Pons (tissue), 1 donor: Measurements from ENCODE around the gene SENP1.
A peak's percentile ranks its signal among the peaks of the same experiment; 100 is the strongest.
"Not testable (repeated sequence)": the region's sequence is repeated elsewhere in the genome, so short reads cannot be mapped to it uniquely, and the experiment has no call there.

Source experiments
- DNase-seq: peaks from one replicate; pipeline ENCODE4 v3.0.0-alpha.2; 2016; ENCODE audit warnings: low spot score

Gene SENP1

DNA sequence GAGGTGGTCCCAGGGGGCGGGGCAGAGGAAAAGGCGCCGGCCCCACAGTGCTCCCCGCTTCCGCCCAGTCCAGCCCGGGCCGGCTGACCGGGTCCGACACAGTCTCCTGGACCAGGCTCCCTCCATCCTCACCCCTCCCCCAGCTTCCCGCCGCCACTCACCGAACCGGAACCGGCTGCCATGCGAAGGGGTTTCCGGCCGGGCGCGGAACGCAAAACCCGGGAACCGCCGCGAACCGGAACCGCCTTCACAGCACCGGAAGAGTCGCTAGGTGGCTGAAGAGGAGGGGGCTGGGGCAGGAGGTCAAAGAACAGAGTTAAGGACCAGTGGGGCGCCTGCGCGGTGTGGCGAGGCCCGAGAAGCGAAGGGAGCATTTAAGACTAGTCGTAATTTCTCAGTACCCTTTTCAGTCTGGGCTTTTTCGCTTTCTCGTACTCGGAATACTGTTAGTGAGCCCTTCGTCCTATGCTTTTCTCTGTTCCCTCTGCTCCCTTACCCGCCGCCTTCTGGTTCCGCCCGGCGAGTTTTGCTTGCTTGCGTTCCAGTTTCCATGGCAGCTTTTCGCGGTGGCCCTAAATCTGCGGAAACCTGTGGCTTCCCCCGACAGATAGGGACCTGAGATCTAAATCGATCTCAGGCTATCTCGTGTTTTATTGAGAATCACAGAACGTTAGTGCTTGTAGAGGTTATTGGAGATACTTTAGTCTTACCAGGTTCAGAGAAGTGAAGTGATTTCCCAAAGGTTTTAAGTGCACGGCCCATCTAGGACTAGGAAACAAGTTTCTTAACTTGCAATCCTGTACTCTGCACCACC, at the start of gene SENP1:
TSS of gene SENP1 (minus strand) at position 213 of the 814 bp plus-strand sequence. CDS start 4,607 bp downstream, outside the sequence.
- peak; percentile 86 for DNase-seq

GRCh38 chr12:48151103-48151771, 45.4 kb upstream of the SENP1 start:
- no peak for DNase-seq

DNA sequence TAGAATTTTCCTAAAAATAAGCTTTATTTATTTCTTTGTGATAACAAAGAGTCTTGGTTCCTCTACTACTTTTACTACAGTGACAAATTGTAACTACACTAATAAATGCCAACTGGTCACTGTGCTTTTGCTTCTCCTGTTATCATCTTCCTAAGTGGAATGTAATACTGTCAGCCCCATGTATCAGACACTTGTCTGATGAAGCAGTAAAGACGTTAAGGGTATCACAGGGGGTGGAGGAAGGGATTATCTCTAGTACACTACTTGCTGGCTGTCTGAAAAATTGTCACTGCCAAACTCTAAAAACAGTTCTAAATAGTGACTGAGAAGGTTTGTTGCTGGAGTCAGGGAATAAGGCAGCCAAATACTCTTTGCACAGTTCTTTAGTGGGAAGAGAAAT, 40.1 kb upstream of the SENP1 start:
- no peak for DNase-seq

- DNase-seq = no peak
Observed at GRCh38 chr12:48143898-48144297, 38.0 kb upstream of the SENP1 start.

DNA sequence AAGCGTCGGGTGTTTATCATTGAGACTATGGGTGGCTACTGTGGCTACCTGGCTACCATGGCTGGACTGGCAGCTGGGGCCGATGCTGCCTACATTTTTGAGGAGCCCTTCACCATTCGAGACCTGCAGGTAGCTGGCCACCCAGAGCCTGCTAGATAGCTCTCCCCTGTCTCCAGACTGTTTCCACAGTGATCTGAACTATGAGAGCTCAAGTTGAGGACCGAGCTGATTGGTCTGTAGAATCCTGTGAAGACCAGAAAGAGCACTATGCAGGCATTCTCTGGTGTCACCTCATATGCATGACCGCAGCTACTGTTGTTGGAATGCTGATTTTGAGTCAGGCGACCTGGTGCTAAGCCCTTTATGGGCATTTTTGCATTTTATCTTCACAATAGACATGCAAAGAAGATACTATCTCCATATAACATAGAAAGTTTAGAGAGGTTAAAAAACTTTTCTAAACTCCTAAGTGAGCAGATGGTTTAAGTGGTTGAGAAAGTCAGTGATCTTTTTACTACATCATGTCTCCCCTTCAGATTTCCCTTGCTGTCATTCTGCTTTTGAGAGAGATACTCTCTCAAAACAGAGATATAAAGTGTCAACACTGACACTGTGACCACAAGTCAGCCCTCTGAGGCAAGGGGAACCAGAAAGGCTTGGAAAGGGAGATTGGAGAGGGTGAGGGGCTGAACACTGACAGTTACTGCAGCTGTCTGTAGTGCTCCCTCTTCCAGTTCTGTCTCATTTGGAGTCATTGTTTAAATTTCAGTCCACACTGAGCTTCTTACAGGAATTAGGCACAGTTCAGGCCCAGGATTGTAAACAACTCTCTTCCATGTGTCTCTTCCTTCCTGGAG, 37.2 kb upstream of the SENP1 start:
- no peak for DNase-seq

DNA sequence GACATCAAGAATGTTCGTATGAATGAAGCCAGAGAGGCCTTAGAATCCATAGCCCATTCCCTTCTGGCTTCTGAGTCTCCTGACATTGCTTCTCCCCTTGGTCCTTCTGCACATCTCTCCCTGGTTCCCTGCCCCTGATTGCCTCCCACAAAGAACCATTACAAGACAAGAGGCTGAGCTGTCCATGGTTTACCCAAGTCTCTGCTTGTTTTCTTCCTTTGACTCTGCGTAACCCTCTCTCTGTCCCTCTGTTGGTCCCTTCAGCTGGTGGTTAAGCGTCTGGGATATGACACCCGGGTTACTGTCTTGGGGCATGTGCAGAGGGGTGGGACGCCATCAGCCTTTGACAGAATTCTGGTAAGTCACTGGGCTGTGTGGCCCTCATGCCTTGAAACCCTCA, 29.1 kb upstream of the SENP1 start:
- DNase-seq = no peak

DNA sequence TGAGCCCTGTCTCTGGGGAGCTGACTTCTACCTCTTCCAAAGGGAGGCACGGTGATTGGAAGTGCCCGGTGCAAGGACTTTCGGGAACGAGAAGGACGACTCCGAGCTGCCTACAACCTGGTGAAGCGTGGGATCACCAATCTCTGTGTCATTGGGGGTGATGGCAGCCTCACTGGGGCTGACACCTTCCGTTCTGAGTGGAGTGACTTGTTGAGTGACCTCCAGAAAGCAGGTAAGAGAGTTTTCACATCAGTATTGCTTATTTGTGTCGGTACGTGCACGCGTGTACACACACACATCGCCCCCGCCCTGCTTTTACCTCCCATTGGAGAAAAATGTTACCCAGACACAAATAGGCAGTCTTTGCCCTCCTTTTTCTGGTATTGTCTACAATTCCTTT, 26.9 kb upstream of the SENP1 start:
- no peak for DNase-seq

- no peak for DNase-seq
Observed at GRCh38 chr12:48131517-48131916, 25.6 kb upstream of the SENP1 start.

DNA sequence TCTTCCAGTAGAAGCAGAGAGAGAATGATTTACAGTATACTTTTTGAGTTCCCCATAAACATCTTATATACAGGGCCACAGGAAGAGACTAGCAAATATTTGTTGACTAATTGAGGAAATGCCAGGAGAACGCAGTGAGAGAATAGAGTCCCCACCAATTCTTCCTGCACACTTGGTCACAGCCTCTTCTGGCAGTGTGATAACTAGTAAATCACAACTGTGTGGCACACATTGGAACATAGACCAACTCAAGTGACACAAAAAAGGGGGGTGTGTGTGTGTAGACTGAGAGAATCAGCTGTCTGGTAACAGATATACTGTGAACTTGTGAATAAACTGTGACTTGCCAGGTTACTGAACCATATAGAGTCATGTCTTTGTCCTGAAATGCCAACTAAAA, 23.5 kb upstream of the SENP1 start:
- DNase-seq = no peak

DNA sequence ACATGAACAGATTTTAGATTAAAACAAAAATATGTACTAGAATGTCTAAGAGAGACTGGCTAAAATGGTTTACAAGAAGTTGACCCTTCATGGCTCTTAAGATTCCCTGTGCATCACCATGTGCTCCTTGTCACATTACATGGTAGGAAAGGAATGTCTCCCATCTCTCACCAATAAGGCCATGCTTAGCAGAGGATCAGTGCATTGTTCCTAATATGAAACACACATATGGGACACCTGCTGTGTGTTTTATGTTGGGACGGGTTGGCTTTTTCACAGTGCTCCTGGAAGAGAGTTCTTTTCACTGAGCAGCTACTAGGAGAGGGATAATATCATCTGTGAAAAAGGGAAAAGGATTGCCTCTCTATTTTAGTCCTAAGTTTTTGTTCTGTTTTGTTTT, 22.9 kb upstream of the SENP1 start:
- no peak for DNase-seq

GRCh38 chr12:48126953-48127630, 21.2 kb upstream of the SENP1 start:
- no peak for DNase-seq

DNA sequence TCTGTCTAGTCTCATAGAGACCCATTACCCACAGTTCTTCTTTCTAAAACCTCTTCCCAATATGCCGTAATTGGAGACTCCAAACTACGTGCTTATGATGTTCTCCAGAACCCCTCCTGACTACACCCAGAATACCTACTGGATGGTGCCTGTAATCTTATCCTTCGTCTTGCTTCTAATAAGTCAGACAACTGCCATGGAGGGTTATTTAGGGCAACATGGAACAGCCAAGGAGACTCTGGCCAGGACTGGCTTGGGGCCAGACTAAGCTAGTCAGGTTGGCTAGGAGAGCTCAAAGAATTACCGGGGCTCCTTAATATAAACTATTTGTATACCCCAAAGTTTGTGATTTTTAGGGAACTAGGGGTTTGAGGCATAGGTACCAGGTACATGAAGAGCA, 20.1 kb upstream of the SENP1 start:
- DNase-seq = no peak

DNA sequence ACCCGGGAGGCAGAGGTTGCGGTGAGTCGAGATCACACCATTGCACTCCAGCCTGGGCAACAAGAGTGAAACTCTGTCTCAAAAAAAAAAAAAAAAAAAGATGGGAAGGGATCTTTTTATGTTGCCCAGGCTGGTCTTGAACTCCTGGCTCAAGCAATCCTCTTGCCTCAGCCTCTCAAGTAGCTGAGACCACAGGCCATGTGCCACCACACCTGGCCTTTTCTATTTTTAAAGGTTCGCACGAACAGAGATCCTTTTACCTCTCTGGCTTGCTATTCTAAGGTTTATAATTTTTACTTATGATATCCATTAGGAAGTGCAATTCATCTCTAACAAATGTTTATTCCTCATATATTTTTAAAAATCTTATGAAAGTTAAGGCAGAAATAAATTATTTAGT, 19.7 kb upstream of the SENP1 start:
- DNase-seq = not testable (repeated sequence)

DNA sequence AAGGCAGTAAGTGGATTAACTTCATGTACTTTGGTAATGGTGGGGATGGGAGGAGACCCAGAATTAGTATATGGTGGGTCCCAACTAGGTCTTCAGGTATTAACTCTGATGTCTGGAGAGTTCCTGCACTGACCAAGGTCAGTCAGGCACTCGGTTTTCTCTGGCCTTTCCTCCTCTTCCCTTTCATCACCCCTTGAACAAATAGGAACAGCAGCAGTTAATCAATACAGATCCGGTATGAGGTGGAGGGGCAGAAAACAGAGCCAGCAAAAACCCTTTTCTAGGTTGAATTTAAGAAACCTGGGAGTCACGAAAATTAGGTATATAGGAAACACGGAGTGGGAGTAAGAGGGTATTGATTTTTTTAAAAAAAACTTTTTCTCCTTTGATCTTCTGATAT, 17.3 kb upstream of the SENP1 start:
- no peak for DNase-seq

DNA sequence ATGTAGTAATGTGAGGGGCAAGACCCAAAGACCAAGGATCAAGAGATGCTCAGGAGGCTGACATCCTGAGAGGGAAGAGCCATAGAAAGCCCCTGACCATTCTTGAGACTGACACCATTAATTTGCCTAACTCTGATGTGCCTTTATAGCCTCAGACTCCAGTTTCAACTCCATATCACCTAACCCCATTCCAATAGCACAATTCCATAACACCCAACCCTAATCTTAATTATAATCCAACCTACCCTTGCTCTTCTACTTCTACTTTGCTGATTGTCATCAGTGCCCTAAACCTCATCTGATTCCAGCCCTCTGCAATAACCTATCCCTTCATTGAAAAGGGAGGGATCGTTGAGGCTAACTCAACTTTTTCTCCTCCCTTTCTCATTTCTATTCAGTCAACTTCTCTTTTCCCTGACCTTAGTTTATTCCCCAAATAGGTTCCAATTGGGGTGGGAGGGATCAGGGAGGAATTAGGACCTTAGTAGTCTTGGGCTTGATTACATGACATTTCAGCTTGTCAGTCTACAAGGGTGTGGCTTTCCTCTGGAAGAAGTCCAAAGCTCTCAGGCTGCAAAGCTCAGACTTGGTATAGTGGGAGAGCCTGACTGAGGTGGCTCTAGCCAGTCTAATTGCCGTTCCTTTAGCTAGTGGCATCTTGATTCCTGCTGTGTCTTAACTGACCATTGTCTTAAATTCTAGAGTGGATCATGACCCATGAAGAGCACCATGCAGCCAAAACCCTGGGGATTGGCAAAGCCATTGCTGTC, 16.4 kb upstream of the SENP1 start:
- DNase-seq = no peak

DNA sequence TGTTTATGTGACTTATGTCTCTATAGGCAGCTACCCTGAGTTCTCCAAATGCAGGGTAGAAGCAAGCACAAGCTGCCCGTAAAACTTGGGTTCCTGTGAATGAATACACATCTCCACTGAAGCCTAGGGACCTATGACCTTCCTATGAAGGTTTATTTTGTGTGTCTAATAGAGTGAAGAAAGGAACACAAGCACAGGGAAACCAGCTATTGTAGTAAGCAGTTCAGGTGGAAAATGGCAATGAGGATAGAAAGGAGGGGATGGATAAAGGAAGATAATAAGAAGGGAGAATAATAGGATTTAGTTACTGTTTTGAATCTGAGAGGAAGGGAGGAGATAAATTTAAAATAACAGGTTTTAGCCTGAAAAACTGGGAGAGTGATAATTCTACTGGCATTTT, 15.6 kb upstream of the SENP1 start:
- DNase-seq = no peak

GRCh38 chr12:48119834-48120195, 13.9 kb upstream of the SENP1 start:
- peak; percentile 17 for DNase-seq

- peak; percentile 75 for DNase-seq
Observed at GRCh38 chr12:48119078-48119833, 13.4 kb upstream of the SENP1 start, which contains the start of gene PFKM. TSS of gene PFKM (plus strand) at chr12:48119364. CDS start at chr12:48122775, 3,411 bp downstream.

- no peak for DNase-seq
Observed at GRCh38 chr12:48118284-48118871, 12.5 kb upstream of the SENP1 start.

DNA sequence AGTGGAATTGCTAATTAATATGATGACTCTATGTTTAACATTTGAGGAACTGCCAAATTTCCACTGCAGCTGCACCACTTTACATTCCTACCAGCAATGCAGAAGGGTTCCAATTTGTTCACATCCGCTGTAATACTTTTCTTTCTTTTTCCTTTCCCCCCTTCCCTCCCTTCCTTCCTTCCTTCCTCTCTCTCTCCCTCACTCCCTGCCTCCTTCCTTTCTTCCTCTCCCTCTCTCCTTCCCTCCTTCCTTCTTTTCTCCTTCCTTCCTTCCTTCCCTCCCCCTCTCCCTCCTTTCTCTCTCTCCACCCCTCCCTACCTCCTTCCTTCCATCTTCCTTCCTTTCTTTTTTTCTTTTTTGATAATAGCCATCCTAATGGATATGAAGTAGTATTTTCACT, 10.1 kb upstream of the SENP1 start:
- no peak for DNase-seq
